Measurements from ENCODE around the gene CASD1. TPM values are rescaled to one million over a fixed set of nuclear protein-coding genes. Genes with fewer than 3 reads are reported as not detected.

Gene CASD1
- polyA plus RNA-seq, 1 donor from 2014 or later = 187 TPM

DNA sequence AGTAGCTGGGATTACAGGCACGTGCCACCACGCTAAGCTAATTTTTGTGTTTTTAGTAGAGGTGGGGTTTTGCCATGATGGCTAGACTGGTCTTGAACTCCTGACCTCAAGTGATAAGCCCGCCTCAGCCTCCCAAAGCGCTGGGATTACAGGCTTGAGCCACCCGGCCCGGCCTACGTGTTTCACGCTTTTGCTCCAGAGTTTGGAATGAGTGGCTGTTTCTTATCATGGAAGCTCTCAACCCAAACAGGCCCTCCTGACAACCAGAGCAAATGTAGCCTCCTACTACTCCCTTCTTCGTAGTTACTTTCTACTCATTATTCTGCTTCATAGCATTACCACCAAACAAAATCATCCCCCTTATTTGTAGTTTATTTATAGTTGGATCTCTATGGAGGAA, 26.8 kb upstream of the CASD1 start:
- Histone ChIP-seq H3K9me3 (ENCODE audit: low read length) (no peaks in the 10 kb centered on the region), H3K4me2 (ENCODE audit: low read length) (no peak overlapping the region), H3K27ac (ENCODE audit: low read length) (no peak overlapping the region), H3K4me3 (ENCODE audit: low read length) (no peak overlapping the region), H3K79me2 (replicated peaks; ENCODE audit: insufficient read depth, low read length) (no peaks in the 10 kb centered on the region), H3K27me3 (ENCODE audit: insufficient read depth, low read depth, low read length) (no peaks in the 10 kb centered on the region), H4K20me1 (ENCODE audit: insufficient read depth) (no peaks in the 10 kb centered on the region), H3K36me3 (ENCODE audit: insufficient read depth, low read length) (no peaks in the 10 kb centered on the region), H3F3A (ENCODE audit: insufficient read depth, low read length, poor library complexity, severe bottlenecking) (no peaks in the 10 kb centered on the region), H3K9ac (ENCODE audit: low read length) (no peak overlapping the region), H3K9me2 (ENCODE audit: insufficient read depth, low read length) (no peaks in the 10 kb centered on the region), H2AFZ (ENCODE audit: low read depth, low read length) (no peak overlapping the region)
- no peak for TF ChIP-seq MXI1 (conservative IDR thresholded peaks at IDR 0.05; ENCODE audit: poor library complexity, severe bottlenecking)
- no peak for TF ChIP-seq SMC3 (conservative IDR thresholded peaks at IDR 0.05; ENCODE audit: poor library complexity)
- no peak for TF ChIP-seq POLR2AphosphoS5 (IDR thresholded peaks at IDR 0.05)

DNA sequence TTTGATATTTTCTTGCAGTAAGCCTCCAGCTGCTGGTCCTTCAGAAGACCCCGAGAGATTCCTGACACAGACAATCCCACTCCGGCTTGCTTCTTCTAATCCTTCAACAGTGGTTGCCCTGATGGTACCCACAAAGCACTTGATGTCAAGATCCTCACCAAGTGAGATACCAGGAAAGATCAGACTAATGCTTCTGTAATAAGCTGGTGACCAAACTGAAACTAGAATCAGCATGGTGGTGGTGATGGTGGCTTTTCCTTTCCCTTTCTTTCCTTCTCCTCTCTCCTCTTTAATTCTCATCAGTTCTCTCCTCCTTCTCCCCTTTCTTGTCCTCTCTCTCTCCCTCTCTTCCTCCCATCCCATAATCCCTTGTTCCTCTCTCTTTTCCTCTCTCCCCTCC, 25.8 kb upstream of the CASD1 start:
- Histone ChIP-seq H3K9me3 (ENCODE audit: low read length) (no peaks in the 10 kb centered on the region), H3K79me2 (replicated peaks; ENCODE audit: insufficient read depth, low read length) (no peaks in the 10 kb centered on the region), H2AFZ (ENCODE audit: low read depth, low read length) (no peak overlapping the region), H3K9ac (ENCODE audit: low read length) (no peak overlapping the region), H3K4me3 (ENCODE audit: low read length) (no peak overlapping the region), H3K36me3 (ENCODE audit: insufficient read depth, low read length) (no peaks in the 10 kb centered on the region), H4K20me1 (ENCODE audit: insufficient read depth) (no peaks in the 10 kb centered on the region), H3K27me3 (ENCODE audit: insufficient read depth, low read depth, low read length) (no peaks in the 10 kb centered on the region), H3F3A (ENCODE audit: insufficient read depth, low read length, poor library complexity, severe bottlenecking) (no peaks in the 10 kb centered on the region), H3K9me2 (ENCODE audit: insufficient read depth, low read length) (no peaks in the 10 kb centered on the region), H3K4me2 (ENCODE audit: low read length) (no peak overlapping the region), H3K27ac (ENCODE audit: low read length) (no peak overlapping the region)
- TF ChIP-seq, protein P1, sequence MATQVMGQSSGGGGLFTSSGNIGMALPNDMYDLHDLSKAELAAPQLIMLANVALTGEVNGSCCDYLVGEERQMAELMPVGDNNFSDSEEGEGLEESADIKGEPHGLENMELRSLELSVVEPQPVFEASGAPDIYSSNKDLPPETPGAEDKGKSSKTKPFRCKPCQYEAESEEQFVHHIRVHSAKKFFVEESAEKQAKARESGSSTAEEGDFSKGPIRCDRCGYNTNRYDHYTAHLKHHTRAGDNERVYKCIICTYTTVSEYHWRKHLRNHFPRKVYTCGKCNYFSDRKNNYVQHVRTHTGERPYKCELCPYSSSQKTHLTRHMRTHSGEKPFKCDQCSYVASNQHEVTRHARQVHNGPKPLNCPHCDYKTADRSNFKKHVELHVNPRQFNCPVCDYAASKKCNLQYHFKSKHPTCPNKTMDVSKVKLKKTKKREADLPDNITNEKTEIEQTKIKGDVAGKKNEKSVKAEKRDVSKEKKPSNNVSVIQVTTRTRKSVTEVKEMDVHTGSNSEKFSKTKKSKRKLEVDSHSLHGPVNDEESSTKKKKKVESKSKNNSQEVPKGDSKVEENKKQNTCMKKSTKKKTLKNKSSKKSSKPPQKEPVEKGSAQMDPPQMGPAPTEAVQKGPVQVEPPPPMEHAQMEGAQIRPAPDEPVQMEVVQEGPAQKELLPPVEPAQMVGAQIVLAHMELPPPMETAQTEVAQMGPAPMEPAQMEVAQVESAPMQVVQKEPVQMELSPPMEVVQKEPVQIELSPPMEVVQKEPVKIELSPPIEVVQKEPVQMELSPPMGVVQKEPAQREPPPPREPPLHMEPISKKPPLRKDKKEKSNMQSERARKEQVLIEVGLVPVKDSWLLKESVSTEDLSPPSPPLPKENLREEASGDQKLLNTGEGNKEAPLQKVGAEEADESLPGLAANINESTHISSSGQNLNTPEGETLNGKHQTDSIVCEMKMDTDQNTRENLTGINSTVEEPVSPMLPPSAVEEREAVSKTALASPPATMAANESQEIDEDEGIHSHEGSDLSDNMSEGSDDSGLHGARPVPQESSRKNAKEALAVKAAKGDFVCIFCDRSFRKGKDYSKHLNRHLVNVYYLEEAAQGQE (IDR thresholded peaks at IDR 0.05; ENCODE audit: borderline replicate concordance) = no peak
- TF ChIP-seq EP300 (conservative IDR thresholded peaks at IDR 0.05; ENCODE audit: poor library complexity, severe bottlenecking) = no peak
- TF ChIP-seq EZH2 (IDR thresholded peaks at IDR 0.05; ENCODE audit: borderline replicate concordance, insufficient read depth, low read length, poor library complexity, severe bottlenecking) = no peak
- no peak for TF ChIP-seq MXI1 (conservative IDR thresholded peaks at IDR 0.05; ENCODE audit: poor library complexity, severe bottlenecking)
- no peak for TF ChIP-seq CTCF (IDR thresholded peaks at IDR 0.05; ENCODE audit: poor library complexity, severe bottlenecking)
- TF ChIP-seq SMC3 (conservative IDR thresholded peaks at IDR 0.05; ENCODE audit: poor library complexity) = no peak
- no peak for TF ChIP-seq TAF1 (IDR thresholded peaks at IDR 0.05; ENCODE audit: low read depth)
- no peak for TF ChIP-seq POLR2AphosphoS5 (IDR thresholded peaks at IDR 0.05)
- TF ChIP-seq RAD21 (conservative IDR thresholded peaks at IDR 0.05) = no peak

- Histone ChIP-seq H3K9me3 (ENCODE audit: low read length) (no peaks in the 10 kb centered on the region), H3F3A (ENCODE audit: insufficient read depth, low read length, poor library complexity, severe bottlenecking) (no peaks in the 10 kb centered on the region), H3K36me3 (ENCODE audit: insufficient read depth, low read length) (no peaks in the 10 kb centered on the region), H3K27ac (ENCODE audit: low read length) (no peak overlapping the region), H3K9ac (ENCODE audit: low read length) (no peak overlapping the region), H3K9me2 (ENCODE audit: insufficient read depth, low read length) (no peaks in the 10 kb centered on the region), H3K27me3 (ENCODE audit: insufficient read depth, low read depth, low read length) (no peaks in the 10 kb centered on the region), H2AFZ (ENCODE audit: low read depth, low read length) (no peak overlapping the region), H3K4me2 (ENCODE audit: low read length) (no peak overlapping the region), H4K20me1 (ENCODE audit: insufficient read depth) (no peaks in the 10 kb centered on the region), H3K79me2 (replicated peaks; ENCODE audit: insufficient read depth, low read length) (no peaks in the 10 kb centered on the region), H3K4me3 (ENCODE audit: low read length) (no peak overlapping the region)
- TF ChIP-seq SMC3 (conservative IDR thresholded peaks at IDR 0.05; ENCODE audit: poor library complexity) (no peak), EP300 (conservative IDR thresholded peaks at IDR 0.05; ENCODE audit: poor library complexity, severe bottlenecking) (no peak), CTCF (IDR thresholded peaks at IDR 0.05; ENCODE audit: poor library complexity, severe bottlenecking) (no peak), RAD21 (conservative IDR thresholded peaks at IDR 0.05) (no peak), MXI1 (conservative IDR thresholded peaks at IDR 0.05; ENCODE audit: poor library complexity, severe bottlenecking) (no peak), POLR2AphosphoS5 (IDR thresholded peaks at IDR 0.05) (no peak), TAF1 (IDR thresholded peaks at IDR 0.05; ENCODE audit: low read depth) (no peak), EZH2 (IDR thresholded peaks at IDR 0.05; ENCODE audit: borderline replicate concordance, insufficient read depth, low read length, poor library complexity, severe bottlenecking) (no peak)
- TF ChIP-seq, protein P1 (IDR thresholded peaks at IDR 0.05; ENCODE audit: borderline replicate concordance) = no peak
These were observed 23.4 kb upstream of the CASD1 start for GRCh38 chr7:94486216-94486615.

Measured in neural cell (in vitro differentiated cells).